MCF 10A (cell line): Measurements from ENCODE around the gene SDHAF3. TPM values are rescaled to one million over a fixed set of nuclear protein-coding genes. Genes with fewer than 3 reads are reported as not detected.

Experiments used
- BruUV-seq: library from RNA; stranded (reverse); fragments of 400-500 nt; replicated peaks from 2 replicates; lab custom pipeline; 2021; lab: Mats Ljungman, UMichigan
- CTCF ChIA-PET: fragments of 300-600 bp; sonication (Branson Sonifier 250); formaldehyde crosslinking; extraction: SDS; loops from one replicate; lab custom pipeline; 2021; ENCODE audit warnings: antibody characterized with exemption, inconsistent platforms; lab: Yijun Ruan, JAX
- POLR2A ChIA-PET: fragments of 300-600, 350-650 bp; sonication (Branson Sonifier 250); formaldehyde crosslinking; extraction: SDS; loops from one replicate; lab custom pipeline; 2020; ENCODE audit warnings: antibody characterized with exemption, inconsistent platforms; lab: Yijun Ruan, JAX
- DNase-seq: peaks from one replicate; pipeline ENCODE4 v3.0.0-alpha.2; 2018; ENCODE audit not compliant: unreplicated experiment
- H3K27ac Mint-ChIP-seq: one replicate; pipeline ENCODE4 v1.8.0; 2022; ENCODE audit warnings: mild to moderate bottlenecking, low read depth, mixed read lengths; ENCODE audit not compliant: unreplicated experiment
- H3K27me3 Mint-ChIP-seq: one replicate; pipeline ENCODE4 v1.8.0; 2022; ENCODE audit warnings: mixed read lengths; ENCODE audit not compliant: insufficient read depth, unreplicated experiment
- H3K36me3 Mint-ChIP-seq: one replicate; pipeline ENCODE4 v1.8.0; 2022; ENCODE audit warnings: mild to moderate bottlenecking, moderate library complexity, mixed read lengths; ENCODE audit not compliant: insufficient read depth, unreplicated experiment
- H3K4me1 Mint-ChIP-seq: one replicate; pipeline ENCODE4 v1.8.0; 2022; ENCODE audit warnings: mixed read lengths; ENCODE audit not compliant: insufficient read depth, unreplicated experiment
- H3K4me3 Mint-ChIP-seq: one replicate; pipeline ENCODE4 v1.8.0; 2022; ENCODE audit warnings: mild to moderate bottlenecking, moderate library complexity, mixed read lengths; ENCODE audit not compliant: unreplicated experiment
- H3K9me3 Mint-ChIP-seq: one replicate; pipeline ENCODE4 v1.8.0; 2022; ENCODE audit warnings: mixed read lengths; ENCODE audit not compliant: unreplicated experiment
- CTCF ChIP-seq: fragments of 200-600 bp; IDR thresholded peaks from one replicate; pipeline ENCODE4 v1.8.0; 2022; ENCODE audit warnings: antibody characterized with exemption, mild to moderate bottlenecking; ENCODE audit not compliant: unreplicated experiment
- intact Hi-C: fragments of 100-400 bp; cut with micrococcal nuclease; formaldehyde crosslinking; loops from 2 replicates; pipeline ENCODE4 v1.14.1; 2022
- total RNA-seq: library from RNA; stranded (reverse); gene quantifications from 2 replicates; pipeline ENCODE4 v1.2.3, GENCODE V29; 2022

SDHAF3 gene
- total RNA-seq, 1 experiment from 2014 or later = 12.3 TPM

- no peaks in the 10 kb centered on the region for H3K36me3 Mint-ChIP-seq
Measured at GRCh38 chr7:97200018-97200417, 82.5 kb downstream of the SDHAF3 start.

GRCh38 chr7:97203957-97204356 lies 86.5 kb downstream of the SDHAF3 start:
- intact Hi-C loops = no loop called here
- POLR2A ChIA-PET = no interaction called here

More at GRCh38 chr7:97200018-97200417, 82.5 kb downstream of the SDHAF3 start:
- BruUV-seq = no TSS peak
- intact Hi-C loops = no loop called here
- no peak for TF ChIP-seq CTCF
- Mint-ChIP-seq H3K4me3 (no peak overlapping the region), H3K4me1 (no peaks in the 10 kb centered on the region), H3K27me3 (peaks cover 19% of the 10 kb centered on the region), H3K27ac (no peak overlapping the region), H3K9me3 (peaks cover 8% of the 10 kb centered on the region)
- DNase-seq = no peak
- POLR2A ChIA-PET = no interaction called here
- CTCF ChIA-PET = interaction anchor here (0.5 to 1.2 kb wide), 3 partner anchors 21 to 636 kb away, joined by 3 to 4 read pairs (median 4); no protein-coding TSS in a partner anchor

GRCh38 chr7:97204821-97205220 lies 87.3 kb downstream of the SDHAF3 start:
- Mint-ChIP-seq H3K9me3 (no peaks in the 10 kb centered on the region), H3K4me3 (no peak overlapping the region), H3K36me3 (no peaks in the 10 kb centered on the region), H3K27ac (no peak overlapping the region), H3K4me1 (no peaks in the 10 kb centered on the region), H3K27me3 (peaks cover 33% of the 10 kb centered on the region)
- POLR2A ChIA-PET = no interaction called here
- intact Hi-C loops = no loop called here
- CTCF ChIA-PET = interaction anchor here (1.2 kb wide), 1 partner anchor 71 kb away, joined by 3 read pairs; no protein-coding TSS in a partner anchor
- DNase-seq = no peak
- TF ChIP-seq CTCF = no peak
- BruUV-seq = no TSS peak

More at GRCh38 chr7:97203957-97204356, 86.5 kb downstream of the SDHAF3 start:
- Mint-ChIP-seq H3K27ac (no peak overlapping the region), H3K36me3 (no peaks in the 10 kb centered on the region), H3K4me1 (no peaks in the 10 kb centered on the region), H3K9me3 (no peaks in the 10 kb centered on the region), H3K4me3 (no peak overlapping the region), H3K27me3 (peaks cover 30% of the 10 kb centered on the region)
- DNase-seq = no peak
- no peak for TF ChIP-seq CTCF
- CTCF ChIA-PET = interaction anchor here (1.2 kb wide), 1 partner anchor 70 kb away, joined by 3 read pairs; no protein-coding TSS in a partner anchor
- BruUV-seq = no TSS peak

- Mint-ChIP-seq H3K27ac (no peak overlapping the region), H3K4me3 (no peak overlapping the region), H3K36me3 (no peaks in the 10 kb centered on the region), H3K9me3 (no peaks in the 10 kb centered on the region), H3K27me3 (peaks cover 36% of the 10 kb centered on the region), H3K4me1 (no peaks in the 10 kb centered on the region)
- no TSS peak for BruUV-seq
- ChIA-PET POLR2A (no interaction called here), CTCF (no interaction called here)
- TF ChIP-seq CTCF = no peak
- peak; percentile 34 for DNase-seq
- intact Hi-C loops = no loop called here
Measured at GRCh38 chr7:97215556-97215955, 98.1 kb downstream of the SDHAF3 start.
